Stimulated activated CD8-positive, alpha-beta memory T cell treated with anti-CD3 and anti-CD28 coated beads, Interleukin-15, amount 100 ng/mL, for 1 hour (primary cell): ENCODE data around the gene GCHFR.

Source experiments
- DNase-seq: peaks from one replicate; pipeline ENCODE4 v3.0.0-alpha.2; 2020; ENCODE audit warnings: low read depth

Gene GCHFR

DNA sequence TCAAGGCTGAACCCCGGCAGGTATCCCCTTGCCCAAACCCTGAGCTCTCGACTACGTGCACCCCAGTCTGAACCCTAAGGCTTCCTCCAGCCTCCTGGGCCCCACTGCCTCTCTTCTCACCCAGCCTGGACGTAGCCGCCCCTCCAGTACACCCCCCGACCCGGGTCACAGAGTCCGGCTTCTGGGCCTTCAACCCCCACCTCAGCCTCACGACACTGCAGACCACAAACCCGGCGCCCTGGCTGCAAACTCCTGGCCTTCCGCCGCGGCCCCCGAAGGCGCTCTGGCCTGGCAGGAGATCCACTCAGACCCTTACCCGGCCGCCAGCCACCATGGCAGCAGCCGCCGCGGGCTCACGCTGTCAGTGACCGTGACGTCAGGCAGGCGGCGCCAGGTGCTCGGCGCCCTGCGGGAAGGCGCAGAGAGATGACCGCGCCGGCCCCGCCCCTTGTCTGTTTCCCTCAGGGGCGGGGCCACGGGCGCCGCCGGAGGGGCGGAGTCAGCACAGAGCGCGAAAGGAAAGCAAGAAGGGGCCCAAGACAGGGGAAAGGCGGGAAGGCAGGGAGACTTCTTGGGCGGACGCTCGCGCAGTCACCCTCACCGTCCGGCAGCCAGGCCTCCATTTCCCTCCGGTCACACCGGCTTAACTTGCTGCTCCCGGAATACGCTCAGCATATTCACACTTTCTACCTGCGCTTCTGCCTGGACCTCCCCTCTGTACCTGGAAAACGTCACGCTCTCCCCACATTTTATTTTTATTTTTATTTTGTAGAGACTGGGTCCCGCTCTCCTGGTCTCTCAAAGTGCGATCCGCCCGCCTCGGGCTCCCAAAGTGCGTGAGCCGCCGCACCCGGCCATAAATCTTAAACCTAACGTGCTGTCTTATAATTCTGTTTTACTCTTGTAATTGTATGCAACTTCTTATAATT is 8.7 kb upstream of the GCHFR start, which contains the start of gene RMDN3:
Gene RMDN3 (minus strand): TSS at position 372 of the 929 bp plus-strand sequence. CDS start 471 bp downstream, outside the sequence.
- DNase-seq = peak; percentile 83

GRCh38 chr15:40755812-40756208 is 8.1 kb upstream of the GCHFR start:
- no peak for DNase-seq

- no peak for DNase-seq
These were observed 6.9 kb upstream of the GCHFR start for GRCh38 chr15:40756938-40757337.

- no peak for DNase-seq
These were observed 3.9 kb upstream of the GCHFR start for GRCh38 chr15:40759961-40760360.

DNA sequence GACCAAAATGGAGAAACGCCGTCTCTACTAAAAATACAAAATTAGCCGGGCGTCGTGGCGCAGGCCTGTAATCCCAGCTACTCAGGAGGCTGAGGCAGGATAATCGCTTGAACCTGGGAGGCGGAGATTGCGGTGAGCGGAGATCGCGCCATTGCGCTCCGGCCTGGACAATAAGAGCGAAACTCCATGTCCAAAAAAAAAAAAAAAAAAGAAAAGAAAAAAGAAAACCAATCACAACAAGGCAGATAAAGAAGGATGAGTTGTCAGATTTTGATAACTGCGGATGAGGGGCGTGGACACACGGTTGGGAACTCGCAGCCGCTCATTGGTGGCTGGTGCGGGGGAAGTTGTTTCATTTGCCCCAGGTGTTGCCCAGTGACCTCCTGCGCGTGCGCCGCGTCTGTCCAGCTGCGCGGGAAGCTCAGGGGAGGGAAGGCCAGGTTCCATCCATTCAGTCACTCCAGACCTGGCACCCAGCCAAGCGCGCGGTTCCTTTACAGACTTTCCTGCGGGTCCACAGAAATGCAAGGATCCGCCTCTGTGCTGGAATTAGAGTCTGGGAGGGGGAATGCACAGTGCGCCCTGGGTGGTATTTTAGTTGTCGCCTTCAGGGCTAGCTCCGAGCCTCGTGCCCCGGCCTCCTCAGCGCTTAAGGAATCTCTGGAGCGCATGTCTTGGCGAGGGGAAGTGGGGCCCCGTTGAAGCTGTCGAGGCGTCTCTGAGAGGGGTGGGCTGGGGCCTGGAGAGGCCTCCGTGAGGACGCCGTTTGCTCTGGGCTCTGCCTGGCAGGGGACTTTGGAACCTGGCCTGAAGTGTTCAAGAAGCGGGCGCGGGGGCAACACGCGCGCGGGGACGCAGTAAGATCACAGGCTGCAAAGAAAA is 708 bp upstream of the GCHFR start:
- no peak for DNase-seq

GRCh38 chr15:40764629-40765103 is 798 bp downstream of the GCHFR start:
- DNase-seq = no peak

GRCh38 chr15:40766194-40766815 is 2.4 kb downstream of the GCHFR start:
- no peak for DNase-seq

- no peak for DNase-seq
These were observed 3.3 kb downstream of the GCHFR start for GRCh38 chr15:40766906-40767837.

DNA sequence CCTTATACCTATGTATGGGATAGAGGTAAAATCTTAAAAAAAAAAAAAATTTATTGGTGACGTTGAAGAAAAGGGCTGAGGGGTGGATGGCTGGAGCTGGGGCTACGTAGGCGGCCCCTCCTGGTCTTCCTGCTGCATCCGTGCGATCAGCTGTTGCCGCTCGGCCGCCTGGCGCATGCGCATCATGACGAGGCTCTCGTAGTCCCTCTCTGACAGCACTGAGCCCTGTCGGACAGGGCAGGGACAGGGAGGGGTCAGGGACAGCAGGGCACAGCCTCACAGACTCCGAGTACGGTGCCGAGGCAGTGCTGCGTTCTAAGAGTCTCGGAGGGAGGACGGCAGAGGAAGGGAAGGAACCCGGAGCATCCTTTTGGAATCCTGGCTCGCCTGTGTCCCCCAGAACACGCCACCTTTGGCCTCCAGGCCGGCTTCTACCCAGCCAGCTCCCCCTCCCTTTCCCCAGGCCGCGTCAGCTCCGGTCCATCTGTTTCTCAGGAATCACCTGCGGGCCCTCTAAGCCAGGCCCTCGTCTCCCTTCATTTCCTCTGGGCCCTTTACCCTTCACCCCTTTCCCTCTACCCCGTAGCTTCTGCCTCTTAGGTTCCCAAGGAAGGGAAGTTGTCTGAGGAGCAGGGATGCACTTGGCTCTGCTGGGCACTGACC is 4.1 kb downstream of the GCHFR start:
- DNase-seq = no peak

- no peak for DNase-seq
These were observed 4.8 kb downstream of the GCHFR start for GRCh38 chr15:40768521-40769273.

- DNase-seq = peak; percentile 19
These were observed 5.6 kb downstream of the GCHFR start, which contains the start of gene C15orf62 for GRCh38 chr15:40769274-40770146. Gene C15orf62 (plus strand): TSS chr15:40769980. CDS start chr15:40770496, 516 bp downstream.

GRCh38 chr15:40770147-40770721 is 6.4 kb downstream of the GCHFR start:
- DNase-seq = no peak

- DNase-seq = no peak
These were observed 7.4 kb downstream of the GCHFR start for GRCh38 chr15:40771242-40771641.

GRCh38 chr15:40772014-40772413 is 8.1 kb downstream of the GCHFR start:
- no peak for DNase-seq

DNA sequence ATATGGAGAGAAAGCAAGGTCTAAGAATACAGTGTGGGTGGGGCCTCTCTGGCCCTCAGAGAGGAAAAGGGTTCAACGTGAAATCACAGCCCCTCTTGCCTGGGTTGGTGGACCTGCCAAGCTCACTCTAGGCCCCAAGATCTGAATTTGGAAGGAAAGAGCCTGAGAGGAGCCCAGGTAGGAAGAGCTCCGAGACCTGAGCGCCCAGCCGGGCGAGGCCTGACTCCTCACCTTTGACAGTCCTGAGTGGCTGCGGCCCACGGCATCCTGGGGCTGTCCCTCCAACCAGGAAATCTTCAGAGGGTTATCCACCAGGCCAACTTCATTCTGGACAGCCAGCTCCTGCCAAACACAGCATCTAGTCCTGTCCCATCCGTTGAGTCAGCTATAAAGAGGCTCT is 9.6 kb downstream of the GCHFR start:
- no peak for DNase-seq

GRCh38 chr15:40773902-40774301 is 10.0 kb downstream of the GCHFR start:
- DNase-seq = no peak

DNA sequence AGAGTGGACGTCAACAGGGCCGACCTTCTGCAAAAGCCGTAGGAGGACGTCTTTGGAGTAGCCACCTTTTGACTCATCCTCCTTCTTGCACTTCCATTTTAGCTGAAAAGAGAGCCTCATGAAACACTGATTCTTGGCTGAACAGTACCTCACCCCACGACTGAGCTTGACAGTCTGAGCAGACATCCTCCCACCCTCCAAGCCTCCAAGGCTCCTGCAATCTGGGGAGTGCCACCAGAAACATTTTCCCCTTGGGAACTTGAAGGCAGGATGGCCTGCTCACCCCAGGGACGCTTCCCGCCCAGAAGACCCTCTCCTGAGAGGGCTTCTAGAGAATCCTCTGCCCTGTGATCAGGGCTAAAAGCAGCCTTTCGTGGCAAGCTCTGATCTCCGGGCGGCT is 11.1 kb downstream of the GCHFR start:
- DNase-seq = no peak
